Spinal cord (tissue), 10 donors: ENCODE data around the gene AUTS2. TPM values are rescaled to one million over a fixed set of nuclear protein-coding genes. Genes with fewer than 3 reads are reported as not detected.

Experiments
- DNase-seq, 6 donors: peaks; one replicate each; pipeline versions ENCODE4 v3.0.0 to v3.0.0-alpha.2; 2013 to 2015; ENCODE audit warnings: low spot score in 6 of 6, low read depth in 4 of 6
- H3K27ac ChIP-seq: one replicate; pipeline ENCODE4 v1.5.1; 2013; ENCODE audit warnings: low read depth, low read length, control low read depth
- H3K27me3 ChIP-seq: one replicate; pipeline ENCODE4 v1.6.1; 2013; ENCODE audit warnings: low read length; ENCODE audit not compliant: control insufficient read depth, insufficient read depth
- H3K36me3 ChIP-seq: one replicate; pipeline ENCODE4 v1.6.1; 2013; ENCODE audit warnings: low read length; ENCODE audit not compliant: control insufficient read depth, insufficient read depth
- H3K4me1 ChIP-seq: one replicate; pipeline ENCODE4 v1.6.1; 2013; ENCODE audit warnings: low read length; ENCODE audit not compliant: control insufficient read depth, insufficient read depth
- H3K4me3 ChIP-seq: one replicate; pipeline ENCODE4 v1.5.1; 2013; ENCODE audit warnings: low read depth, low read length, control low read depth
- H3K9me3 ChIP-seq: one replicate; pipeline ENCODE4 v1.6.1; 2013; ENCODE audit warnings: low read length; ENCODE audit not compliant: control insufficient read depth, insufficient read depth
- WGBS: methylation state at CpG from one replicate; pipeline ENCODE4 v1.1.5; 2013; ENCODE audit warnings: missing lambda C conversion rate; ENCODE audit not compliant: insufficient coverage; 5-methylcytosine and 5-hydroxymethylcytosine counted together
- polyA plus RNA-seq, 2 donors: library from polyadenylated mRNA; unstranded; fragments of 120-200 nt; gene quantifications; one replicate each; pipeline ENCODE4 v1.2.1, GENCODE V29; 2013; ENCODE audit not compliant: insufficient read length in 2 of 2
- total RNA-seq, 2 donors: library from RNA; depleted of rRNA in 1 of 2; stranded (reverse); fragments of 120-200 nt in 1 of 2; fragments of >200 nt in 1 of 2; gene quantifications; one replicate each; pipeline versions ENCODE4 v1.2.3 to v1.2.4, GENCODE V29; 2013 to 2014
- donor health status: healthy.

Gene AUTS2
- total and polyA plus RNA-seq, 4 donors, result 56.2 to 214 (median 135) TPM

DNA sequence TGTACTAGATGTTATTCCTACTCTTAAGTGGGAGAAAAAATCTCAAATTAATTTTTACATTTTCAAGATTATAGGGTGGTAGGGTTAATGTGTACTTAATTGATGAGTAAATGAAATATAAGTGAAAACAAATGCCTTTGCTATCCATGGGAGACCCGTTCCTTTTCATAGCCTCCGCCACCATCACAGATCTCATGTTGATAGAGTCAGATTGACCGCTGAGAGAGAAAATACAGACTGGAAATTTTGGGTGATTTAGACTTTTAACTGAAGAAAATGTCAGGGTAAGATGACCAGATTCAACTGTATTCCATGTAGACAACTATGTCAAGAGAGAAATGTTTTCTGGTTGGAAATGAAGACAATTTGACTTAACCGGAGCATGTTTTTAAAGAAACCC is 446.2 kb downstream of the AUTS2 start:
- H3K36me3 ChIP-seq, result no peaks in the 10 kb centered on the region
- no peak overlapping the region for H3K27ac ChIP-seq
- no peaks in the 10 kb centered on the region for H3K9me3 ChIP-seq
- no CpG with 5 or more reads among the region's 4 CpGs for WGBS
- peak in 1 of 6 donors; percentile 7 for DNase-seq
- H3K4me3 ChIP-seq, result no peak overlapping the region
- H3K27me3 ChIP-seq, result no peaks in the 10 kb centered on the region
- peaks cover 5% of the 10 kb centered on the region for H3K4me1 ChIP-seq

DNA sequence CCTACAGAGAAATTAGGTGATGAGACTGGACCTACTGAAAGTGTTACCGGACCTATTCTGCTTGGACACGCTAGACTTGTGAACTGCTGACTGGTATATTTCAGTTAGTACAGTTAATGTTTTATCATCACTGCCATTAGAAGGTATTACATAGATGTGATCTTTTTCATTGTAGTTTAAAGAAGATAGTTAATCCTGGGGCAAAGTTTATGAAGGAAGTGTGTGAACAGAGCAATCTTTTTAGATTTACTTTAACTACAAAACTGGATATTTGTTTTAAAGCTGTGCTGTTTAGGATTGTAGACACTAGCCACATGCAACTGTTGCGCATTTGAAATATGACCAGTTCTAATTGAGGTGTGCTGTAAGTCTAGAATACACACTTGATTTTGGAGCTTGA is 446.7 kb downstream of the AUTS2 start:
- no peaks in the 10 kb centered on the region for H3K27me3 ChIP-seq
- no peaks in the 10 kb centered on the region for H3K36me3 ChIP-seq
- no peaks in the 10 kb centered on the region for H3K9me3 ChIP-seq
- WGBS, result 100% methylated on average over 1 of the region's 3 CpGs
- DNase-seq, result no peak
- H3K4me3 ChIP-seq, result no peak overlapping the region
- H3K4me1 ChIP-seq, result peaks cover 5% of the 10 kb centered on the region
- H3K27ac ChIP-seq, result no peak overlapping the region

DNA sequence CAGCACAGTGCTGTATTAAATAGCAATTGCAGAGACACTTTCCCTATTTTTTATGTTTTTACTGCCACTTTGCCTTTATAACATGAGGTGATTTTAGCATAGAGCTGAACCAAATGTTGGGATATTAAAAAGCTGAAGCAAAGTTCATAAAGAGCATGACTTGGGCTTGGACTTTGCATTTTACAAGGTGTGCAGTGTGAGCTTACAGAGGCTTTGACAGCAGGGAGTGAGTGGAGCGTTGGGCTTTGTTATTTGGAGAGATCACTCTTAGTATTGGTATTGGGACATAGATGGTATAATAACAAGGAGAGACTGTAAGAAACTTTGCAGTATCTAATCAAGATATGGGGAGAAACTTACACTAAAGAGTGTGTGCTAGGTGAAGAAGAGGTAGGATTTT is 449.1 kb downstream of the AUTS2 start:
- Histone ChIP-seq H3K36me3 (no peaks in the 10 kb centered on the region), H3K9me3 (no peaks in the 10 kb centered on the region), H3K27me3 (no peaks in the 10 kb centered on the region), H3K4me3 (no peak overlapping the region), H3K27ac (no peak overlapping the region), H3K4me1 (peaks cover 5% of the 10 kb centered on the region)
- DNase-seq, result no peak
- 89% methylated on average over 1 of the region's 1 CpG for WGBS

DNA sequence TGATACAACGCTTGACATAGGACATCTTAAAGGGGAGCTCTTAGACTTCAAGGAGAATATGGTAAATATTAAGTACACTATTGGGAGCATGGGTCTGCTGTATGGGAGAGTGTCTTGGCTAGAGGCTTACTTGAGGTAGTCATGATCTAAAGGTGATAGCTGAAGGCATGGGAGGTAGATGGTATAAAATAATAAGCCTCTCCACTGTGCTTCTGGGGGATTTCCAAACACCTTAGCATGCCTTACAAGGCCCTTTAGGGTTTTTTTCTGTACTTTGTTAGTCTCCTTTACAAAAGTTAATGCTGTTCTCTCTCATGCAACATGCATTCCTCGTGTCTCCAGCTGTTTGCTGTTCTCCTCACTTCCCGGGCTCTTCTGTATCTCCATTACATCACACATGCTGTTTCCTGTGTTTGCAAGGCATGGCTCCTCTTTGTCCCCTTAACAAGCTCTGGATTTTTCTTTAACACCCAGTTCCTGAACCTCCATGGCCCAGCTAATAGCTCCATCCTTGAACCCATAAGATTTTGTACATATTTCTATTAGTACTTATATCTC is 449.7 kb downstream of the AUTS2 start:
- no peak for DNase-seq
- WGBS, result 92% methylated on average over 3 of the region's 3 CpGs
- no peaks in the 10 kb centered on the region for H3K27me3 ChIP-seq
- H3K4me3 ChIP-seq, result no peak overlapping the region
- no peak overlapping the region for H3K27ac ChIP-seq
- H3K4me1 ChIP-seq, result peaks cover 5% of the 10 kb centered on the region
- H3K36me3 ChIP-seq, result no peaks in the 10 kb centered on the region
- no peaks in the 10 kb centered on the region for H3K9me3 ChIP-seq

DNA sequence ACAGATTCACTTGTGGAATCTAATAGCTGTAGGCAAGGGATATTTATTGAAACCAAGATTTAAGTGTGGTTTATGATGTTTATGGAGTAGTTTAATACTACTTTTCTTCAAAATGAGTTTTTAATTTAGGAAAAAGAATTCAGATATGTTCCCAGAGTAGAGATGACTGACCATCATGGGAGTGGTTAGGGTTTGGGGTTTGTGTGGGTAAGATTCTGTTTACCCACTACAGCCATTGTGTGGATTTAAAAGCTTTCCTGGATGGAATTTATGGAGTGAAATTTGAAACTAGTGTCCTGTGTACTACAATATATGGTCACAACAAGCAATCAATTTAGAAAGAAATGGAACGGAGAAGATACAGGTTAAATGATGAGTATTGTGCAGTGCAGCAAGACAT is 453.5 kb downstream of the AUTS2 start:
- no peaks in the 10 kb centered on the region for H3K9me3 ChIP-seq
- no peaks in the 10 kb centered on the region for H3K27me3 ChIP-seq
- H3K4me3 ChIP-seq, result no peak overlapping the region
- 100% methylated on average over 1 of the region's 1 CpG for WGBS
- no peak overlapping the region for H3K27ac ChIP-seq
- no peak for DNase-seq
- no peaks in the 10 kb centered on the region for H3K4me1 ChIP-seq
- H3K36me3 ChIP-seq, result no peaks in the 10 kb centered on the region

DNA sequence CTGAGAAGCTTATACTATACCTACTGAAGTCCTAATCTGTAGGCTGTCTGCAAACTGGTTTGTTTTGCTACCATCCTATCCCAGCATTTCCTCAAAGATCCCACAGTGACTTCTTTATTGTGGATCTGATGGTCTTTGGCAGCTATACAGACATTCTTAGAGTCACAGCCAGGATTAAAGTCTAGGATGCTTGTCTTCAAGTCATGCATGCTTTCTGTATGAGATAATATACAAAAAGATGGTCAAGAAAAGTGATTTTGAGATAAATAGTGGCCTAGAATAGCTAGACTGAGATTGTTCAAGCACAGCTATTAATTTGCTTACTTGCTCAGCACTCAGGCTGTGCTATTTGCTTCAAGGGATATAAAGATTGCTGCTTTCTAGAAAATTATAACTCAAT is 454.4 kb downstream of the AUTS2 start:
- Histone ChIP-seq H3K27me3 (no peaks in the 10 kb centered on the region), H3K4me3 (no peak overlapping the region), H3K27ac (no peak overlapping the region)

DNA sequence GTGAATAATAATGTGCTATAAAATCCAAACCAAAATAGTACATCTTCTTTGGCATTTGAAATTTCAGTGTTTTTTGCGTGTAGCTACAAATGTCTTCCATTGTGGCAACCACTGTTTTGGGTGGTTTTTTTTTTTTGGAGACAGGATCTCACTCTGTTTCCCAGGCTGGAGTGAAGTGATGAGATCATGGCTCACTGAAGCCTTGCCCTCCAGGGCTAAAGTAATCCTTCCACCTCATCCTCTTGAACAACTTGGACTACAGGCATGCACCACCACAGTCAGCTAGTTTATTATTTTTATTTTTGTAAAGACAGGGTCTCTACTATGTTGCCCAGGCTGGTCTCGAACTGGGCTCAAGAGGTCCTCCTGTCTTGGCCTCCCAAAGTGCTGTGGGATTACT is 455.1 kb downstream of the AUTS2 start:
- no peaks in the 10 kb centered on the region for H3K4me1 ChIP-seq
- no peak overlapping the region for H3K27ac ChIP-seq
- no peaks in the 10 kb centered on the region for H3K27me3 ChIP-seq
- no peak overlapping the region for H3K4me3 ChIP-seq
- WGBS, result 100% methylated on average over 1 of the region's 2 CpGs
- no peaks in the 10 kb centered on the region for H3K36me3 ChIP-seq
- no peaks in the 10 kb centered on the region for H3K9me3 ChIP-seq
- no peak for DNase-seq

More for the DNA sequence above, 454.4 kb downstream of the AUTS2 start:
- H3K9me3 ChIP-seq, result no peaks in the 10 kb centered on the region
- no peaks in the 10 kb centered on the region for H3K4me1 ChIP-seq
- no peaks in the 10 kb centered on the region for H3K36me3 ChIP-seq
- peak in 3 of 6 donors; percentile 17 to 54 (median 49) for DNase-seq

DNA sequence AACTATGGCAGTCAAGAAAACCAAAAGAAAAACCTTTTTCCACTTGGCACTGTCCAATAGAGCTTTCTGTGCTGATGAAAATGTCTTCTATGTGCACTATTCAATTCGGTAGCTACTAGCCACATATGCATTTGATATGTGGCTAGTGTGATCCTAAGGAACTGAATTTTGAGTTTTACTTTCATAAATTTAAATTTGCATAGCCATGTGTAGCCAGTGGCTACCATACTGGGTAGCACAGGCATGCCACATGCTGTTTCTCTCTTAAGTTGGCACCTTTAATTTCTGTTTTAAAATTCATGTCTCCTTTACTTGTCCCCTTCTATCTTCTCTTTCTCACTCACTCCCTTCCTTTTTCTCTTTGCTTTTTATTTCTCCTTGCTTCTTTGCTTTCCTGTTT is 455.7 kb downstream of the AUTS2 start:
- H3K27me3 ChIP-seq, result no peaks in the 10 kb centered on the region
- no peak overlapping the region for H3K4me3 ChIP-seq
- no CpG with 5 or more reads among the region's 1 CpG for WGBS
- no peak overlapping the region for H3K27ac ChIP-seq
- no peaks in the 10 kb centered on the region for H3K4me1 ChIP-seq
- DNase-seq, result no peak
- no peaks in the 10 kb centered on the region for H3K9me3 ChIP-seq
- H3K36me3 ChIP-seq, result no peaks in the 10 kb centered on the region

DNA sequence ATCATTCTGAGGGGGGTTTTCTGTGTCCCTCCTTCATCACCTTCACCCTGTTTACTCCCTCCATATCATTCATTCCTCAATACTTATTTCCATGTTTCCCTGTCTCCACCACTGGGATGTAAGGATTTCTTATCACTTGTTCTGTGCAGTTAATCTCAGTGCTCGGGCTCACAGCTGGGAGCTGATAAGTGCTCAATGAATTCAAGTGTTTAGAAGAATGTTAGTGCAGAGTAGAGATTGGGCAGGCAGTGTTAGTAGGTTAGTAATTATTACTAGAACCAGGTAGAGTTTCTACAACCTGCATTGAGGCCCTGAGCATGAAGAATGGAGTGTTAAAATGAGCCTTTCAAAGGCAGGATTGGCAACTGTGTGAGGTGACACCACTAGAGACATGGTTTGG is 458.1 kb downstream of the AUTS2 start:
- Histone ChIP-seq H3K4me3 (no peak overlapping the region), H3K27ac (no peak overlapping the region), H3K4me1 (no peaks in the 10 kb centered on the region), H3K9me3 (no peaks in the 10 kb centered on the region), H3K36me3 (no peaks in the 10 kb centered on the region), H3K27me3 (no peaks in the 10 kb centered on the region)
- WGBS, result 100% methylated on average over 1 of the region's 1 CpG
- no peak for DNase-seq

DNA sequence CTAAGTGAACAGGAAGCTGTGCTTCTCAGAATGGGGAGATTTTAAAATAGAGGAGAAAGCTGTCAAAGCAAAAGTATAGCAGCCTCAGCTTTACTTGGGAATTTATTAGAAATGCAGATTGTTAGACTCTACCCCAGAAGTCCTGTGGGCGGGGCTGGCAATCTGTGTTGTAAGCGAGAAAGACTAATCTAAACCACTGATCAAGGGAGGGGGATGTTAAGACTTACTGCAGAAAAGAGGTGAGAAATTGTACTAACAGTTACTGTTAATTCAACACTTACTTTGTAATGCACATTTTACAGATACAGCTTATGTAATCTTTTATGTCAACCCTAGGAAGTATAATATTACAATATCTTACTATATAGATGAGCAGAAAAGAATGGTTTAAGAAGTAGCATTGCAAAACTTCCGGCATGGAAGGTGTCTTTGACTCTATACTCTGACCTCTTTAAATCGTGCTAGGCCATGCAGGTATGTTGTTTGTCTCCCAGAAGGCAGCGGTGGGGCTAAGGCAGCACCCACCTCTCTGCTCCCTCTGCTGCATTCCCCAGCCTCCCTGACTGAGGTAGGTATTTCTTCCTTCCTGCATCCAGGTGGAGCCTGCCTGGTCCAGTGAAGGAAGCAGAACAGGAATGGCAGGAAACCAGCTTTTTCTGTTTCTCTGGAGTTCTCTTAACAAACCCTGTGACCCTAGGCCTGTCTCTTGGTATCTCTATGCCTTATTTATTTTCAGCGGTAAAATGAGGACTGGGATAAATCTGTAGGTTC is 462.2 kb downstream of the AUTS2 start:
- Histone ChIP-seq H3K4me1 (no peaks in the 10 kb centered on the region), H3K36me3 (no peaks in the 10 kb centered on the region), H3K4me3 (no peak overlapping the region), H3K27ac (no peak overlapping the region), H3K9me3 (no peaks in the 10 kb centered on the region), H3K27me3 (no peaks in the 10 kb centered on the region)
- WGBS, result 80% methylated on average over 1 of the region's 6 CpGs
- no peak for DNase-seq
